NCI-H446 treated with DMSO at 0.1 percent for 48 hours (cell line): ENCODE measurements around the gene TACC2.
A peak's percentile ranks its signal among the peaks of the same experiment; 100 is the strongest.
"Not testable (repeated sequence)": the region's sequence is repeated elsewhere in the genome, so short reads cannot be mapped to it uniquely, and the experiment has no call there.

Source experiments
- DNase-seq: peaks from one replicate; lab custom pipeline; 2025; lab: John Stamatoyannopoulos, UW

TACC2 gene

DNA sequence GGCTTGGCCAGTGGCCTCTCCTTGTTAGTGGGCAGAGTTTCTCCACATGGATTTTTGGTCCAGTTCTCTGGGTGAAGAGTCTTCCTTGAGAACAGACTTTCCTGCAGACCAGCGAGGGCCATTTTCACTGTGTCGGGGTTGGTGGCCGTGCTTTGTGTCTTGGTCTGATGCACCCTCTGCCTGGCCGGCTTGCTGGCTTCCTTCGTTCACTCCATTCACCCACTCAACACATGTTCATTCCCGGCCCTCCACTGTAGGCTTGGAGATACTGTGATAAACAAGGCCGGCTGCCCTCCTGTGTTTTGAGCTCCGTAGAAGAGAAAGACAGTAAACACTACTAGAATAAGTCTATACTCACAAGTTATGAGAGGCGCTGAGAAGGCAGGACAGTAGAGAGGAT, 205.3 kb downstream of the TACC2 start:
- DNase-seq = no peak

DNA sequence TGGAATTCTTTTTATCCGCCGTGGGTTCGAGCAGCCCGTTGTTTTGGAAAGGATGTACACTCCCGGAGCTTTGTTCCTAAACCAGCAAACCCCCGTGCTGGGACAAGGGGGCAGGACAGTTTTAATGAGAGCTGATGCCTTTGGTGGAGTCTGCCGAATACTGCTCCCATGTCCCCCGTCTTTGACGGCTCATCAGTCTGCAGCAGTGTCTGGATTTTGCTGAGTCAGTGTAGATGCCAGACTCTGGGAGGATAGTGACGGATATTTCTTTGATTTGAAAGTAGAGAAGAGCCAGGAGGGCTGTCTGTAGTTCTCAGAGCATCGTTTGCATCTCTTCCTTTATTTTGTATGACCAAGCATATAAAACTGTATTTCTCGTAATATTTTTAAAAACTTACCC, 207.3 kb downstream of the TACC2 start:
- DNase-seq = no peak

DNA sequence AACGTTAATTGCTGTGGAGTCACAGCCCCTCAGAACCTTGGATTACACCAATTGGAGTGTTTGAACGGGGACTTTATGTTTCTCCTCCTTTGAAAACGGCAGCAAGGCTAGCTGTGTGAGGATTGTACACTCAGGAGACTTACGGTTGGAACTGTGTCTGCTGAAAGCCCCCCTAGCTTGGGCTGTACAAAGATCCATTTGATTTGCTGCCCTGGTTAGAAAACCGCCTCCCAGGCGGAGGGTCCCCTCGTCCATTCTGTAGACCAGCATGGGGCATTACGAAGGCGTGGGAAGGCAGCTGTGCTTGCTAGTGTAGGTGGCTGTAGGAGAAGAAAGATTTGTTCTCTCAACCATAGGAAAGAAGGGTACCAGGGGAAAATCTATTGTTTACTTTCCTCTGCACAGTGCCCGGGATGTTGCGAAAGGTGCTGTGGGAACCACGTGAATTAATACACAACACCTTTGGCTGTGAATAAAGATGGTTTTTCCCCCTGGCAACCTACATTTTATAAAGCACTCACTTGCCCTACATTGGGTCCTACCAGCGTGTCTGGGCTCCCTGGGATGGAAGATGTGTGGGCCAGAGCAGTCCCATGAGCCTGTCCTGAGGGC, 208.8 kb downstream of the TACC2 start:
- DNase-seq = no peak

DNA sequence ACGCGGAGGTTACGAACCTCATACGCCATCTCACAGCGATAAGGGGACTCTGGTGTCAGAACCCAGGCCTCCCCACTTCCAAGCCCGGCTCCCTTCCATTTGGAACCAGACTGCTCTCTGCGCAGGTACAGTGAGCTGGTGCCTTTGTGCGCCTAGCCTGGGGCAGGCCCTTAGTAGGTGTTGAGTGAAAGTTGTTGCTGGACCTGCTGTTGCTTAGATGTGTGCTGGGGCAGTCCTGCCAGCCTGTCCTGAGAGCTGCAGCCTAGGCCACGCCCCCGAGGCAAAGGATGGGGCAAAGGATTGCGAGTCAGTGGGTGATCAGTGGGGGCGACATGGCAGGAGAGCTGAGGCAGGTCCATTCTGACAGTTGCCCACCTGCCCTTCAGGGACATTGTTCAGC, 209.7 kb downstream of the TACC2 start:
- no peak for DNase-seq

DNA sequence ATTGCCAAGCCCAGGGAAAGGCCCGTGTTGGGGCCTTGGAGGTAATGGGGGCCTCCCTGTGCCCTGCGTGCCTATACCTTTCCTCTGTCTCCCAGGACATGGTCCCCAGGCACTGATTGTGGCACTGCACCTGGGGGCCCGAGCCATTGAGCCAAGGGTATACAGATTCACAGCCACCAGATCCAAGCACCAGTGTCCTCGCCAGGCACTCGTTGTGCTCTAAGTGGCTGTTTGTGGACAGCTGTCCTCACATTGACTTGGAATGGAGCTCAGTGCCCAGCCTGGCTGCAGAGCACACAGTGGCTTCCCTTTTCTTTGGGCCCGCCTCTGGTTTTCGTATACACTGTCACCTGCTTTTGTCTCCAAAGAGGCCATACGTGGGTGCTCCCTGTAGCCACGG, 210.1 kb downstream of the TACC2 start:
- no peak for DNase-seq

DNA sequence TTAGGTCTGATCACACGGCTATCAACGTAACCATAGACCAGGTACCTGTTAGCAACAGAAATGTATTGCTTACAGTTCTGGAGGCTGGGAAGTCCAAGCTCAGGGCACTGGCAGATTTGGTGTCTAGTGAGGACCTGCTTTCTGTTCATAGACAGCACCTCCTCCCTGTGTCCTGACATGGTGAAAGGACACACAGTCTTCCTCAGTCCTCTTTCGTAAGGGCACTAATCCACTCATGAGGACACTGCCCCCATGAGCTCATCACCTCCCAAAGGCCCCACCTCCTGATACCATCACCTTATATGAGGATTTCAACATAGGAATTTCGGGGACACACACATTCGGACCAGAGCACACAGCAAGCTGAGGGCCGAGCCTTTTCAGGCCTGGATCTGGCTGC, 210.7 kb downstream of the TACC2 start:
- DNase-seq = no peak

DNA sequence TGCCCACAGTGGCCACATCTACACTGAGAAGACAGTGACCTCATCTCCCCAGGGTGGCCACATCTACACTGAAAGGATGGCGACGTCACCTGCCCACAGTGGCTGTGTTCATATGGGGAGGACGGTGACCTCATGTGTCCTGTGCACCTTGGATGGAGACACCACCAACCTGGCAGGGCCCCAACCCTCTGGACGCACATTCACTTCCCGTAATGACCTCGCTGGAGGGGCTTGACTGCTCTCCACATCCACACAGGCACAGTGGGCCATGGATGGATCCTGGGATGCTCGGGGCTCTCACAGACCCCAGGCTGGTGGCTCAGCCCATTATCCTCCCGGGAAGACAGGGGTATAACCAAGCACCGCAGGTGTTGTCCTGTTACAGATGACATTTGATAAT, 212.4 kb downstream of the TACC2 start:
- DNase-seq = no peak

DNA sequence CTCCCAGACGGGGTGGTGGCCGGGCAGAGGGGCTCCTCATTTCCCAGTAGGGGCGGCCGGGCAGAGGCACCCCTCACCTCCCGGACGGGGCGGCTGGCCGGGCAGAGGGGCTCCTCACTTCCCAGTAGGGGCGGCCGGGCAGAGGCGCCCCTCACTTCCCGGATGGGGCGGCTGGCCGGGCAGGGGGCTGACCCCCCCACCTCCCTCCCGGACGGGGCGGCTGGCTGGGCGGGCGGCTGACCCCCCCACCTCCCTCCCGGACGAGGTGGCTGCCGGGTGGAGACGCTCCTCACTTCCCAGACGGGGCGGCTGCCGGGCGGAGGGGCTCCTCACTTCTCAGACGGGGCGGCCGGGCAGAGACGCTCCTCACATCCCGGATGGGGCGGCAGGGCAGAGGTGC, 214.2 kb downstream of the TACC2 start:
- DNase-seq = not testable (repeated sequence)

DNA sequence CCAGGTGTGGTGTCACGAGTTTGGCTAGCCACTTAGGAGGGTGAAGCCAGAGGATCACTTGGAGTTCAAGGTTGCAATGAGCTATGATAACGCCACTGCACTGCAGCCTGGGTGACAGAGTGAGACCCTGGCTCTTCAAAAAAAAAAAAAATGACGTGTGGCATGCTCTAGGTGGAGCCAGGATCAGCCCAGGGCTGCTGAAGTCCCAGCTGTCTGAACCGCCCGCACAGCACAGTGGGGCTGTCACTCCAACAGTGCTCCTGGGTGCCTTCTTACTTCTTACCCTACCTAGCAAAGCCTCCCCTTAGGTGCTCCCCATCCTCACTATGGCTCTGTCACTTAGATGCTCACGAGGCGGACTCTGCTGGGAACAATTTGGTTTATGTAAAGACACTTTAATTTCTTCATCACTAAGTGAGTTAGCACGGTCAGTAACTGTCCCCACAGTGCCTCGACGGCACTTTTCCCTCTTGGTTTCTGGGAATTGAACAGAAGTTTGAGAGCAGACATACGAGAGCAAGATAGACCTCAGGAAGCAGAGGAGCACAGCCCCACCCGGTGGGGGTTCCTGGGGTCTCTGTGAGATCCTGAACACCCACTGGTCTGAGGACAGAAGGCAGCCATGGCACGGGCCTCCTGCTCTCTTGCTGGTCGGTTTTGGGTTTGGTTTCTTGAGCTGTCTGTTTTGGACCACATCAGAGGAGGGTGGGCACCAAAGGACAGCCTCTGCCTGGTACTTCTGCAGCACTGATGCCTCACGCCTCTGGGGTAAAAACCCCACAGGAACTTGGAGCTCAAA, 215.9 kb downstream of the TACC2 start:
- no peak for DNase-seq

DNA sequence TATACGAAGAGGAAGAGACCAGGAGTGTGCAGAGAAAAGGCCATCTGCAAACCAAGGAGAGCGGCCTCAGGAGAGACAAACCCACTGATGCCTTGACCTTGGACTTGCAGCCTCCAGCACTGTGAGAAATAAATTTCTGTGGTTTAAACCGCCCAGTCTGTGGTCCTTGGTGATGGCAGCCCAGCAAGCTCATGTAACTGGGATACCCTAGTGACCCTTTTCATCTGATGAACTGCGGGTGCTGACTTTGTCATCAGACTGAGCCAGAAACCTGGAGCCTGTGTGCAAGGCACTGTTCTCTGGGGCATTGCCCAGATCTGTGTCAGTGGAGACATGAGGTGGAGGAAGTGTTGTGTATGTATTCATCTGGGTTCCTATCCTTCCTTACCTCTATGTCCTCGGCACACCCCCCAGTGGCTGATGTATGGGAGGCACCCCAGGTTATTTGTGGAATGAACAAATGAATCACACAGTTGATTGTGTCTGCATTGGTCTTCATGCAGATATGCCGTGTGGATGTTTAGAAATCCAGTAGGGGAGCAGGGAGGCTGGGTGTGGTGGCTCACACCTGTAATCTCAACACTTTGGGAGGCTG, 217.6 kb downstream of the TACC2 start:
- DNase-seq = no peak

DNA sequence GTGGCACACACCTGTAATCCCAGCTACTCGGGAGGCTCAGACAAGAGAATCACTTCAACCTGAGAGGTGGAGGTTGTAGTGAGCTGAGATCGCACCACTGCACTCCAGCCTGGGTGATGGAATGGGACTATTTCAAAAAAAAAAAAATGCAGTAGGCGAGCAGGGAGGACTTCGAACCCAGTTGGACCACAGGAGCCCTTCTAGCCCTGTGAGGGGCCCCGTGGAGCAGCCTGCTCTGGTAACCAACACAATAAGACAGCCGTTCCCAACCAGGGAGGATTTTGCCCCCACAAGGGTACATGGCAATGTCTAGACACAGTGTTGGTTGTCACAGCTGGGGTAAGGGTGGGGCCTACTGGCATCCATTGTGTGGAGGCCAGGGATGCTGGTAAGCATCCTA, 218.2 kb downstream of the TACC2 start:
- no peak for DNase-seq

DNA sequence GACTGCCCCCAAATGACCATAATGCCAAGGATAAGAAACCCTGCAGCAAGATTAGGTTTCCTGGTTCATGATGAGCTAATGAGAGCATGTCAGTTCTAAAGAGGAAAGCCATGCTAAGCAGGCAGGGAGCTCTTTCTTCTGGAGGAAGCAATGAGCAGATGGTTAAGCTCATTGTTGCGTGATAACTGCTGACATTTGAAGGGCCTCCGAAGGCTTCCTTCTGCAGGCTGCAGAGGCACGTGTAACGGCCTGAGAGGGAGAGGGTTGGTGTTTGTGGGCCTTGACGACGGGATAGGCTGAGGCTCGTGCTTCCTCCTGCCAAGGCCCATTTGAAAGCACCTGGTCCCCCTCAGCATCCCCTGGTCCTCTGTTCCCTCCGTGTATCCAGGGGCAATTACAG, 218.6 kb downstream of the TACC2 start:
- peak; percentile 7 for DNase-seq

DNA sequence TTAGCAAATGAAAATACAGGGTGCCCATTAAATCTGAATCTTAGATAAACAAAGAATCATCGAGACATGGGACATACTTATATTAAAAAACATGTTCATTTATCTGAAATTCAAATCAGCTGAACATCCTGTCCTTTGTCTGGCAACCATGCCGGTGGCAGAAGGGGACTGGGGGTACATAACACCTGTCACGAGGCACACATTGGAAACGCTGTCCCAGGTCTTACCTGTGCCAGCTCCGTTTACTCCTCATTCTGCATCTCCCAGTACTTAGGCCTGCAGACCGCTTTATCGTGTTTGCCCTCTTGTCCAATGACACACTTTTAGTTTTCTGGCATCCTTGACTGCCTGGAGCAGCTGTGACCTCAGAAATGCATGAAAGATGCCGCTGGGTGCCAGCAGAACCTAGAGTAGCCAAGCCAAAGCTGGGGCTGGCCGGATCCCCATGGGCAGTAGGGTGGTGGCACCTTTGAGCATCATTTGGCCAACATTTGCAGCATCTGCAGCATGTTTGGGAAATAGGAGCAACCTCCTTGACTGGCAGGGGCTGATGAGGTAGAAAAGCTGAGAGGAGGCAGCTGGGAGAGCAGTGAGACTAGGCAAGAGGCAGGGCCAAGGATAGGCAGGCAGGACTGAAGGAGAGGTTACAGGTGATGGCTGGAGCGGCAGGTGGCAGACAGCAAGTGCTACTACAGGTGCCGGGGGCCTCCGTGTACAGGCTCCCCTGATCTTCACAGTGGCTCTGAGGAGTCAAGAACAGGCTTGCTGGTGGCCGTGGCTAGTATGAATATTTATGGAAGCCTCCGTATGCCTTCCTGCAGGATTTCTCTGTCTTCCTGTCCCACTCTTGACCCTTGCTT, 219.8 kb downstream of the TACC2 start:
- no peak for DNase-seq

DNA sequence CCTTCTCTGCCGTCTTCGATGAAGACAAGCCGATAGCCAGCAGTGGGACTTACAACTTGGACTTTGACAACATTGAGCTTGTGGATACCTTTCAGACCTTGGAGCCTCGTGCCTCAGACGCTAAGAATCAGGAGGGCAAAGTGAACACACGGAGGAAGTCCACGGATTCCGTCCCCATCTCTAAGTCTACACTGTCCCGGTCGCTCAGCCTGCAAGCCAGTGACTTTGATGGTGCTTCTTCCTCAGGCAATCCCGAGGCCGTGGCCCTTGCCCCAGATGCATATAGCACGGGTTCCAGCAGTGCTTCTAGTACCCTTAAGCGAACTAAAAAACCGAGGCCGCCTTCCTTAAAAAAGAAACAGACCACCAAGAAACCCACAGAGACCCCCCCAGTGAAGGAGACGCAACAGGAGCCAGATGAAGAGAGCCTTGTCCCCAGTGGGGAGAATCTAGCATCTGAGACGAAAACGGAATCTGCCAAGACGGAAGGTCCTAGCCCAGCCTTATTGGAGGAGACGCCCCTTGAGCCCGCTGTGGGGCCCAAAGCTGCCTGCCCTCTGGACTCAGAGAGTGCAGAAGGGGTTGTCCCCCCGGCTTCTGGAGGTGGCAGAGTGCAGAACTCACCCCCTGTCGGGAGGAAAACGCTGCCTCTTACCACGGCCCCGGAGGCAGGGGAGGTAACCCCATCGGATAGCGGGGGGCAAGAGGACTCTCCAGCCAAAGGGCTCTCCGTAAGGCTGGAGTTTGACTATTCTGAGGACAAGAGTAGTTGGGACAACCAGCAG, 221.7 kb downstream of the TACC2 start:
- no peak for DNase-seq

DNA sequence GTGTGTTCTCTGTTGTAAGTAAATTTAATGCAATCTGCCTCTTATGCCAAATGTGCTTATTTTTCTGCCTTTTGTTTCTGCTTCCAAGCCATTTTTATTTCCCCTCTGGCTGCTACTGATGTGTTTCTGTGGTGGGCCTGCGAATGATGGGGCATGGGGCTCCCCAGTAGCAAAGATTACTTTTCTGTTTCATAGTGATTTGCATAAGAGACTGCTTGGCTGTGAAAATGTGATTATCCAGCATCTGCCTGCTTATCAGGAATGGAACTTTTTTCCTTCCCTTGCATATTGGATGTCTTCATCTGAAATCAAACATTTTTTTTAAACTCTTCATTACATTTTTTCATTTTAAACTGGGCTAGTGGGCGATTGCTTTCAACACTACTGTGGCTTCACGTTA, 224.4 kb downstream of the TACC2 start:
- no peak for DNase-seq

DNA sequence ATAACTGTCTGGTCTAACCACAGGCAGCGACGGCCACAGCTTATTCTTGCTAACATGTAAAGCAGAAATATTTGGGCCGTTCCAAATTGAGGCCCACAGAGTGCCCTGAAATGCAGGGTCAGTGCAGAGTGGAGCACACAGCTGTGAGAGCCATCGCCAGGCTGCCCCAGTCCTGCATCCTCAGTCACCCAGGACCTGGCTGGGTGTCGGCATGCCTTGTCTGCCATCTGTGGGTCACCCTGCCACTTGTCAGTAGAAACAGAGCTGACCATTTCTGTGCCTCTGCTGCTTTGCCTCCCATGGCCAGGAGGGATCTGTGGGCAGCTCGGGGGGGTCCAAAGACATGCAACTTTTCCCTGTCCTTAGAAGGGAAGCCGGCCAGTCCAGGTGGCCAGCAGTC, 224.8 kb downstream of the TACC2 start:
- DNase-seq = no peak

DNA sequence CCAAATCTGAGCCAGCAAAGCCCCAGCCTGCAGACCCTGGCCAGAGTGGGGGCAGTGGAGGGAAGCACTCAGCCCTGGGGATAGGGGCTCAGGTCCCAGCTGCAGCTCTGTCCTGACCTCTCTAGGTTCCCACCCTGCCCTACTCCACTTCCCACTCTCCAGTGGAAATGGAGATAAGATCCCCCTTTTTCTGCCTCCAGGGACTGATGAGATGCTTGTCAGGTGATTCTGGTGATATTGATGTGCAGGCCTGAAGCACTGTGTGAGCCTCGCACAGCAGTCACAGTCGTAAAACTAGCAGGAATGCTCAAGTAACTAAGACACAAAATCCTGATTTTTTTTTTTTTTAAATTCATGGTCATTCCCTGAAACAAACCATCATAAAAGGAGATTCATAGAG, 227.1 kb downstream of the TACC2 start:
- no peak for DNase-seq

DNA sequence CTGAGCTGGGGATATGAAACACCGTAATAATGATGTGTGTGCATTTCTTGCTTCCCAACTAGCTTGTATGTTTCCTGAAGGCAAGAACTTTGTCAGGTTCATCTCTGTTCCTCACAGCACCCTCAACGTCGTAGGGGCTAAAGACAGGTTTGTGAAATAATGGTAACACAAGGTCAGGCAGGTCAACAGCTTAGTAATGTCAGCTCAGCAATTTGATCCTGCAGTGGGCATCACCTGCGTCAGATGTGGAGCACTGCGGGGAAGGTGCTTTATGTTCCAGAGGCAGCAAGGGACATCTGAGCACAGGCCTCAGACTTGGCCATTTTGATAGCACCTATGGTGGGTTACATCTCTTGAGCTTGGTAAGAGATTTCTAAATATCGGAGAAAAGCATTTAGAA, 230.4 kb downstream of the TACC2 start:
- no peak for DNase-seq

DNA sequence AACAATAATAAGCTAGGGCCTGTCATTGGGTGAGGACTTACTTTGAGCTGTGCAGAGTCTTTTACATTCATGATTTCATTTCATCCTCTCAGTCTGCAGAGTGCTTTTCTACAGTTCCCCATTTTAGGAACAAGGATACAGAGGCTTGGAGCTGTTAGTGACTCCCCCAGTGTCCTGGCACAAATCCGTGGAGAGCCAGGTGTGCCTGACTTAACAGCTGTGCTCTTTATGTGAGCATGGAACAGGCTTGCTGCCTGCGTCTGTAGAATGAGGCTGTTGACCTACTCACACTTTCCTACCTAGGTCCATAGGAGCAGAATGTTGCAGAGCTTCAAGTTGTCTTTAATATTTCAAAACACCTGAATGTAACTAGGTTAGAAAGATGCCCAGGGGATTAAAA, 231.8 kb downstream of the TACC2 start:
- no peak for DNase-seq

DNA sequence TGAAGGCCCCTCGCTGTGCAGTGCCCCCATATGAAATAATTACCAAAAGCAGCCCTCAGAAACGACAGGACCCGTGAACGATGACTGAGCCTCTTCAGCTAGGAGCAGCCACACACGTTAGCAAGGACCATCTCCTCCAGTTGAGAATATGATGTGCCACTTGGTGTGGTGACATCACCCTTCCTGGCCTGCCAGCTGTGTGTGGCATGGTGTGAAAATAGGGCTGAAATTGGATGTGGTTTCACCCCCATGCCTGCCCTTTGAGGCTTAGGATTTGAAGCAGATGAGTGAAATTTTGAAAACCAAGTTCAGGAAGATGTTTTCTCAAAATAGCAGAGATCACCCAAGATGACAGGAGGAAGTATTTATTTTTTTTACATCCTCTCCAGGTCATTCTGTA, 233.0 kb downstream of the TACC2 start:
- DNase-seq = no peak

DNA sequence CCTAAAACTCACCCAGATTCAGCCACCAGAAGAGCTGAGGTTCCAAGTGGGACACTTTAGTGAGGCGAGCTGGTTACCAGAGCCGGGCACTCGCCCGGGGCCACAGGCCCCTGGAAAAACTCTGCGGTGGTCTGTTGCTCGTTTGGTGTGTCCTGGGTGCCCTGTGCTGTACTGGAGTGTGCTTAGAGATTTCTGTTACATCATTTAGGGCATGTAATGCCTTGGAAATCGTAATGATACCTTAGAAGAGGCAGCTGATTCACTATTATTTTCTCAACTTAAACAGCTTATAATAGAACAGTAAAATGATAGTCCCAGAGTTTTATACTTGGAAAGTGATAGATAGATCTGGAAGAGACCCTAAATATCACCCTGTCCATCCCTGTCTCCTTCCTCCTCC, 233.7 kb downstream of the TACC2 start:
- DNase-seq = no peak

DNA sequence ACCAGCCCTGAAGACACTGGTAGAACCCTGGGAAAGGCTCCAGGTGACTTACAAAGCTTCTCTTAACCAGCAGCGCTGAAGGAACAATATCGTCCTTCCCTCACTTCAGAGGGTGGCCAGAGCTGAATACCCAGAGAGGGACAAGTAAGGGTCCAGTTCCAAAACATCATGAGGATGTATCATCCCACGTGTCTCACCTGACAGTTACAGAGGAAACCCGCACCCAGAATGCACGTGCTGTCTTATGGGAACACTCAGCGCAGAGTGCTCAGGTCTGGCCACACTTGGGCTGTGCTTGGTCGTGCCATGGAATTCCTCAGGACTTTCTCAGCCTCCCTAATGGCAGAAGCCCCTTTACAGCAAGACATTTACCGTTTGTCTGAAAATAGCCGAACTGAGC, 235.2 kb downstream of the TACC2 start:
- DNase-seq = no peak
